Heart right ventricle (tissue), 16 donors: ENCODE measurements around the gene HID1. TPM values are rescaled to one million over a fixed set of nuclear protein-coding genes. Genes with fewer than 3 reads are reported as not detected.

Experiments used
- ATAC-seq, 8 donors: fragments of 200-7000 bp; cut with Tn5 transposase; one replicate each; pipeline ENCODE4 v1.9.1; 2020; ENCODE audit warnings: mild to moderate bottlenecking in 8 of 8, moderate library complexity in 8 of 8, moderate number of reproducible peaks in 1 of 8
- DNase-seq, 2 donors: peaks; one replicate each; pipeline ENCODE4 v3.0.0-alpha.2; 2020
- H3K27ac ChIP-seq, 10 donors: fragments of 200-600 bp; sonication (generic) in 2 of 10; one replicate each; pipeline versions ENCODE4 v1.5.0 to v1.8.0; 2020 to 2022; ENCODE audit warnings: mild to moderate bottlenecking in 3 of 10
- H3K27me3 ChIP-seq, 7 donors: fragments of 200-600 bp; one replicate each; pipeline ENCODE4 v1.8.0; 2021 to 2022; ENCODE audit warnings: mild to moderate bottlenecking in 2 of 7
- H3K36me3 ChIP-seq, 9 donors: fragments of 200-600 bp; sonication (generic) in 1 of 9; one replicate each; pipeline versions ENCODE4 v1.5.0 to v1.8.0; 2020 to 2022; ENCODE audit warnings: mild to moderate bottlenecking in 2 of 9
- H3K4me1 ChIP-seq, 9 donors: fragments of 200-600 bp; sonication (generic) in 1 of 9; one replicate each; pipeline versions ENCODE4 v1.5.0 to v1.8.0; 2020 to 2022; ENCODE audit warnings: mild to moderate bottlenecking in 4 of 9
- H3K4me3 ChIP-seq, 10 donors: fragments of 200-600 bp; sonication (generic) in 2 of 10; one replicate each; pipeline versions ENCODE4 v1.5.0 to v1.8.0; 2020 to 2022; ENCODE audit warnings: mild to moderate bottlenecking in 7 of 10, moderate library complexity in 2 of 10
- H3K9me3 ChIP-seq, 11 donors: fragments of 200-600 bp in 10 of 11; sonication (generic) in 2 of 11; one replicate each; pipeline versions ENCODE4 v1.5.0 to v1.8.0; 2013 to 2022; ENCODE audit warnings: mild to moderate bottlenecking in 2 of 11, control low read depth in 1 of 11, moderate library complexity in 1 of 11
- WGBS, 2 donors: extraction: QIAGEN DNeasy Blood & Tissue Kit; methylation state at CpG; one replicate each; pipeline ENCODE4 v1.1.7; 2013; ENCODE audit warnings: inconsistent platforms in 1 of 2; 5-methylcytosine and 5-hydroxymethylcytosine counted together
- intact Hi-C, 10 donors: fragments of 100-400 bp; cut with DNase I; formaldehyde crosslinking; loops; one replicate each; pipeline versions ENCODE4 v1.11.1 to v1.14.2; 2022
- polyA plus RNA-seq, 2 donors: library from polyadenylated mRNA; stranded (reverse); fragments of 200-250 nt; gene quantifications; one replicate each; pipeline ENCODE4 v1.2.3, GENCODE V29; 2013
- total RNA-seq, 10 donors: library from RNA; stranded (reverse); fragmentation: NEBNext Ultra II Directional in 3 of 10; extraction: Animal tissue kit (Norgen Biotek cat#: 25700) in 3 of 10; gene quantifications; one replicate each; pipeline versions ENCODE4 v1.2.1 to v1.2.4, GENCODE V29; 2021 to 2023
- TF ChIP-seq, protein P1 (sequence below), 9 donors: fragments of 200-600 bp; sonication (generic) in 2 of 9; IDR thresholded peaks; one replicate each; pipeline versions ENCODE4 v1.5.0 to v1.8.0; 2021 to 2022; ENCODE audit warnings: antibody characterized with exemption in 9 of 9, mild to moderate bottlenecking in 5 of 9, moderate library complexity in 1 of 9
- donor health status: Arrhythmogenic right ventricular cardiomyopathy.
- donor health status: ischemic (EF 13 %, LVEDD 7.1; RV severe dilation, severe dysfunction).
- donor health status: healthy with polysubstance abuse.
- donor health status: DM: no; HTN: yes; CAD: no.
- donor health status: DM: no; HTN: no; CAD: no.
- donor health status: ischemic (EF 25% LVEDD 6.9; RV normal size, moderate dysfunction).
- donor health status: ischemic (EF 25% LVEDD 5.7; RV mildly dilated, moderate dysfunction).
- donor health status: healthy.
- donor health status: DM: yes; HTN: yes; CAD: no.
- donor health status: Ischemic cardiomyopathy.
- donor health status: ischemic (EF 35%, LVEDD 5.7; RV mildly dilated, moderate dysfunction).
- donor health status: nonischemic (EF 11% LVEDD 7.7; RV severe dilation, severe dysfunction).
- donor health status: DM: yes; HTN: yes; CAD: no.
- donor health status: PGD.
- donor health status: ischemic (EF 29% LVEDD 5.4; RV normal size, mild dysfunction).
- donor health status: nonischemic (EF 23%, LVEDD 6.1; RV moderate dilation, normal function).

HID1 gene
- total and polyA plus RNA-seq, 12 donors: 3.9 to 23.8 (median 9.5) TPM

DNA sequence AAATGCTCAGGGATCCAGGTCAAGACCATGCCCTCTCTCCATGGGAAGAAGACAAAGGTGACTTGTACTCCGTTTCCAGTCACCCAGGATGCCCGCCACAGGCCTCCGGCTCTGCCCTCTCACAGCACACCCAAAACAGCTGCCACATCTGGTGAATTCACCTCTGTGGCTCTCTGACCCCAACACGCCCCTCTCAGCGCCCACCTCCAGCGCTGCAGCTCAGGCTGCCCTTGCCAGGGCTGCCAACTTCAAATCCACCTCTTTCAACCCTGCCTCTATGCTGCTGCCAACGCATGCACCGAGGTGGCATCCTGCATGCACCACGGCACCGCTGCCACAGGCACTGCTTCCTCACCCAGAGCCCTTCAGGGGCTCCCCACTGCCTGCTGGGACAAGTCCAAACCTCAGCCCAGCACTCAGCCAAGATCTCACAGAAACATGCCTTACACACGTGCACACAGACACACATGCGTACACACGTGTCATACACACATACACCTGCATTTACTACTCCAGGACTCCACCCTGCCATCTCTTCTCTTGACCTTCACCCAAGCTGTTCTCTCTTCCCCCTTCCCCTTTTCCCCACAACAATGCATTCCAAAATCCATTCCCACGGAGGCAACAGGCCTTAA lies 7.5 kb downstream of the HID1 start:
- H3K4me1 ChIP-seq: peaks cover 0 to 16% (median 12%) of the 10 kb centered on the region in 9 donors
- TF ChIP-seq, protein P1, sequence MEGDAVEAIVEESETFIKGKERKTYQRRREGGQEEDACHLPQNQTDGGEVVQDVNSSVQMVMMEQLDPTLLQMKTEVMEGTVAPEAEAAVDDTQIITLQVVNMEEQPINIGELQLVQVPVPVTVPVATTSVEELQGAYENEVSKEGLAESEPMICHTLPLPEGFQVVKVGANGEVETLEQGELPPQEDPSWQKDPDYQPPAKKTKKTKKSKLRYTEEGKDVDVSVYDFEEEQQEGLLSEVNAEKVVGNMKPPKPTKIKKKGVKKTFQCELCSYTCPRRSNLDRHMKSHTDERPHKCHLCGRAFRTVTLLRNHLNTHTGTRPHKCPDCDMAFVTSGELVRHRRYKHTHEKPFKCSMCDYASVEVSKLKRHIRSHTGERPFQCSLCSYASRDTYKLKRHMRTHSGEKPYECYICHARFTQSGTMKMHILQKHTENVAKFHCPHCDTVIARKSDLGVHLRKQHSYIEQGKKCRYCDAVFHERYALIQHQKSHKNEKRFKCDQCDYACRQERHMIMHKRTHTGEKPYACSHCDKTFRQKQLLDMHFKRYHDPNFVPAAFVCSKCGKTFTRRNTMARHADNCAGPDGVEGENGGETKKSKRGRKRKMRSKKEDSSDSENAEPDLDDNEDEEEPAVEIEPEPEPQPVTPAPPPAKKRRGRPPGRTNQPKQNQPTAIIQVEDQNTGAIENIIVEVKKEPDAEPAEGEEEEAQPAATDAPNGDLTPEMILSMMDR (IDR thresholded peaks at IDR 0.05): no peak
- no peak overlapping the region for H3K27ac ChIP-seq
- H3K4me3 ChIP-seq: no peak overlapping the region
- 84 to 90% methylated on average over 14 of the region's 14 CpGs for WGBS, 2 donors
- DNase-seq (no peak), ATAC-seq (no peak)
- intact Hi-C loops: loop anchor here in 9 of 10 donors (5.0 to 10.0 kb wide), 7 partner anchors 42 to 242 kb away; partner anchors contain the start of genes MRPL58 (in 6 of the 9) and NUP85 (in 2 of the 9)
- H3K9me3 ChIP-seq: no peaks in the 10 kb centered on the region
- peaks cover 0 to 16% (median 0%) of the 10 kb centered on the region in 9 donors for H3K36me3 ChIP-seq
- H3K27me3 ChIP-seq: no peaks in the 10 kb centered on the region

DNA sequence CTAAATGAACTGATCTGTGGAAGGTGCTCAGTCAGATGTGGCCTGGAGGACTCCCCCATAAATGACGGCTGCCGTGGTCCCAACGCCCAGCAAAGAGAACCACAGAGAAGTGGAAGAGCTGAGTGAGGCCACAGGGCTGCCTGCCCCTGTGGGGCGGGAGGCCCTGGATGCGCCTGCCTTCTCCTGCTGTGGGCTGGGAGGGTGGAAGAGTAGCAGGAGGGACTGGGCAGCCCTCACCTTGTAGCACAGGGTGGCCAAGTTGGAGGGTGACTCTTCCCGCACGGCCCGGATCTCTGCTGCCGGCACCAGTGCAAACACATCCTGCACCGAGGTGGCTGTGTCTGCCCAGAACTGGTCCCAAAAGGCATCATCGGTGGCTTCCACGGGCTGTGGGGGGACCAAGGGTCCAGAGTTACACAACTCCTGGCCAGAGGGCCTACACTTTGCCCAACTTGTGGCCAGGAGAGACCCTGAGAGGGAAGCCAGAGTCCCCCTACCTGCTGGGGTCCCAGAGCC lies 8.3 kb downstream of the HID1 start:
- ATAC-seq: no peak
- intact Hi-C loops: loop anchor here in 9 of 10 donors (5.0 to 10.0 kb wide), 7 partner anchors 43 to 243 kb away; partner anchors contain the start of genes MRPL58 (in 6 of the 9) and NUP85 (in 2 of the 9)
- Histone ChIP-seq H3K36me3 (peaks cover 0 to 21% (median 0%) of the 10 kb centered on the region in 9 donors), H3K4me1 (peaks cover 0 to 11% (median 4%) of the 10 kb centered on the region in 9 donors), H3K27me3 (no peaks in the 10 kb centered on the region), H3K27ac (no peak overlapping the region), H3K4me3 (no peak overlapping the region), H3K9me3 (no peaks in the 10 kb centered on the region)
- TF ChIP-seq, protein P1 (IDR thresholded peaks at IDR 0.05): no peak
- no peak for DNase-seq
- WGBS, 2 donors: 91% methylated on average over 12 of the region's 12 CpGs

DNA sequence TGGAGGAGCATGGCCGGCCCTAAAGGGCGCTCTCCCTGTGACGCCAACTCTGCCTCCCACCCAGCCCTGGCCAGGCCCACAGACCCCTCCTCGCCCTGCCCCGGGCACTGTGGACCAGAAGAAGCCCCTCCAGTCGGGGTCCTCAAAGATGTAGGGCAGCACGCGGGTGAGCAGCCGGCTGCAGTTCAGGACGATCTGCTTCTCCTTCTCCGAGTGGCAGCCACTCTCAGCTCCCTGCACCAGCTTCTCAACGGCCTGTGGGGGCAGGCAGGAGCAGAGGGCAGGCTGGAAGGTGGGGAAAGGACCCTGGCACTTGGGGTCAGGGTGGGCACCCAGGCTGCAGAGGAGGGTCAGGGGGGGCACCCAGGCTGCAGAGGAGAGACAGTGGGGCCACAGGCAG lies 8.9 kb downstream of the HID1 start:
- Histone ChIP-seq H3K4me1 (peaks cover 0 to 9% (median 4%) of the 10 kb centered on the region in 9 donors), H3K4me3 (no peak overlapping the region), H3K27me3 (no peaks in the 10 kb centered on the region), H3K9me3 (no peaks in the 10 kb centered on the region), H3K36me3 (peaks cover 0 to 23% (median 0%) of the 10 kb centered on the region in 9 donors), H3K27ac (no peak overlapping the region)
- ATAC-seq: no peak
- 75 to 82% methylated on average over 12 of the region's 12 CpGs for WGBS, 2 donors
- TF ChIP-seq, protein P1 (IDR thresholded peaks at IDR 0.05): no peak
- intact Hi-C loops: loop anchor here in 9 of 10 donors (5.0 to 10.0 kb wide), 7 partner anchors 44 to 244 kb away; partner anchors contain the start of genes MRPL58 (in 6 of the 9) and NUP85 (in 2 of the 9)
- DNase-seq: no peak

DNA sequence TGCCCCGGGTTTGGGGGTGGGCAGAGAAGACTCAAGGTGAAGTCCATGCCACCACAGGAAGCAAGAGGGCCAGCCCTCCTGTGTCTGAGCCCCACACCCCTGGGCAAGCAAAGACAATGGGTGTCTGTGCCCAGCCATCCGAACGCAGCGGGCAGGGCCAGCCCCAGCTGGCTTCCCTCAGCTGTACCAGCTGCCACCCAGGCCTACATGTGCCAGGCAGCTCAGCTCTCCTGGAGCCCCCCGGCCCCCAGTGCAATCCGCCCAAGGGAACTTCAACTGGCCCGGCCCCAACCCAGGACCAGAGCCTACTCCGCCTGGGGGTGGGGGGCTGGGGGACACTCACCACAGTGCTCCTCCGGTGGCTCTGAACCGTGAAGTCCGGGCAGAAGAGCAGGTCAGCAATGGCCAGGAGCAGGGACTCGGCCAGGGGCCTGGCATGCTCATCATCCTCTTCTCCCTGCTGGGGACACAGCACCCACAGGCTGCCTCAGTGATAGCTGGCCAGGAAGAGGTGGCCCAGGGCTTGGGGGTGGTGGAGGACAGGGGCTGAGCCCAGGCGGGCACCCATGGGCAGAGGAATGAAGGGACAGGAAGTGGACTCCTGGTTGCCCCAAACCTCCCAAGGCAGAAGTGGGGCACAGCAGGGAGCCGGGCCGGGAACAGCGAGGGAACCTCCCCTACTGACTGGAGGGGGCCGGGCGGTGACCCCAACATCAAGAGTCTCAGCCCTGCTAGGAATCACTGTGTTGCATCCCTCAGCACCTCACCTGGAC lies 9.8 kb downstream of the HID1 start:
- Histone ChIP-seq H3K36me3 (peaks cover 0 to 30% (median 0%) of the 10 kb centered on the region in 9 donors), H3K27ac (no peak overlapping the region), H3K27me3 (no peaks in the 10 kb centered on the region), H3K4me3 (no peak overlapping the region), H3K9me3 (no peaks in the 10 kb centered on the region), H3K4me1 (peaks cover 0 to 6% (median 4%) of the 10 kb centered on the region in 9 donors)
- ATAC-seq (no peak), DNase-seq (no peak)
- intact Hi-C loops: loop anchor here in 9 of 10 donors (5.0 to 10.0 kb wide), 7 partner anchors 44 to 244 kb away; partner anchors contain the start of genes MRPL58 (in 6 of the 9) and NUP85 (in 2 of the 9)
- 91 to 95% methylated on average over 18 of the region's 18 CpGs for WGBS, 2 donors
- TF ChIP-seq, protein P1 (IDR thresholded peaks at IDR 0.05): no peak
